ENCODE data around the gene ALG3. TPM values are rescaled to one million over a fixed set of nuclear protein-coding genes. Genes with fewer than 3 reads are reported as not detected.

The ALG3 gene
- total RNA-seq: 59.7 and 78.1 TPM in 2 replicates

DNA sequence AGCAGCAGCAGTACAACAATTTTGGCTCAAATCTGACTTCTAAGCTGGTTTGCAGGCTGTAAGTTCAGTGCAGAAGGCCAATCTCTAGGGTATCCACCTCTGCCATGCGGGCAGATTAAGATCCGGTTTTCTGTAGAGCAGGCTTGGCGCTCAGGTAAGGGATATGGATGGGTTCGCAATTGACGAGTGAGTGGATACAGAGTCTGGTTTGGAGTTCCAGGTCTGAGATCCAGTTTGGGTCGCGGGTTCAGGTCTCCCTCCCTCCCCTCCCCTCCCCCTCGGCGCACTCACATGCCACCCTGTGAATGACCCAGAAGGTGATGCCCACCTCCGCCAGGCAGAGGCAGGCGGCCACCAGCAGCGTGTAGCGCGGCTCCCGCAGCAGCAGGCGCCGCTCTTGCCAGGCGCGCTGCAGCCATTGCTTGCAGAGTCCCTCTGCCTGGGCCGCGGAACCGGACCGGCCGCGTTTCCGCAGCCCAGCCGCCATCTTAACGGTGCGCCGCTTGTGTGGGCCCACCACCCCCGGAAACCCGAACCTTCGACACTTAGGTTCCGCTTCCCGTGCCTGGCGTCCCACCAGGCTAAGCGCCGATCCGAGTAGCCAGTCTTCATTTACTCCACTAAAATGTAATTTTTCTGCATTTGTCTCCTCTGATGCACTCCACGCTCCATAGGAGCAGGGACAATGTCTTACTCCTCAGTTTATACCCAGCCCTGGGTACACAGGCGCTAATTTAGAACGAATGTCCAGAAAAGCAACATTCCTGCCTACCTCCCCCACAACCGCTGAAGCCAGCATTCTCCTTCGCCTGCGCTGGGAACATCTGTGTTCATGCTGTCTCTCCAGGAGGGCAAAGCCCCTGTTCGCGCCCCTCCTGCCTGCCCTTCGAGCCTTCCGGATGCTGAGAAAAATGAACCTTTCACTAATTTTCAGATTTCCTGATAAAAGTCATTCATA lies at the start of gene ALG3:
ALG3 (minus strand) TSS at position 509 of the 958 bp plus-strand sequence; CDS start at position 487, 22 bp downstream.
- TF ChIP-seq, protein P1, sequence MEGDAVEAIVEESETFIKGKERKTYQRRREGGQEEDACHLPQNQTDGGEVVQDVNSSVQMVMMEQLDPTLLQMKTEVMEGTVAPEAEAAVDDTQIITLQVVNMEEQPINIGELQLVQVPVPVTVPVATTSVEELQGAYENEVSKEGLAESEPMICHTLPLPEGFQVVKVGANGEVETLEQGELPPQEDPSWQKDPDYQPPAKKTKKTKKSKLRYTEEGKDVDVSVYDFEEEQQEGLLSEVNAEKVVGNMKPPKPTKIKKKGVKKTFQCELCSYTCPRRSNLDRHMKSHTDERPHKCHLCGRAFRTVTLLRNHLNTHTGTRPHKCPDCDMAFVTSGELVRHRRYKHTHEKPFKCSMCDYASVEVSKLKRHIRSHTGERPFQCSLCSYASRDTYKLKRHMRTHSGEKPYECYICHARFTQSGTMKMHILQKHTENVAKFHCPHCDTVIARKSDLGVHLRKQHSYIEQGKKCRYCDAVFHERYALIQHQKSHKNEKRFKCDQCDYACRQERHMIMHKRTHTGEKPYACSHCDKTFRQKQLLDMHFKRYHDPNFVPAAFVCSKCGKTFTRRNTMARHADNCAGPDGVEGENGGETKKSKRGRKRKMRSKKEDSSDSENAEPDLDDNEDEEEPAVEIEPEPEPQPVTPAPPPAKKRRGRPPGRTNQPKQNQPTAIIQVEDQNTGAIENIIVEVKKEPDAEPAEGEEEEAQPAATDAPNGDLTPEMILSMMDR (conservative IDR thresholded peaks at IDR 0.05; ENCODE audit: low read depth, low read length): no peak
- peak; percentile 35 for DNase-seq (ENCODE audit: low read depth)
- peak within 1 kb of the TSS; percentile 88 for H3K4me3 ChIP-seq (ENCODE audit: low read depth, low read length)

DNA sequence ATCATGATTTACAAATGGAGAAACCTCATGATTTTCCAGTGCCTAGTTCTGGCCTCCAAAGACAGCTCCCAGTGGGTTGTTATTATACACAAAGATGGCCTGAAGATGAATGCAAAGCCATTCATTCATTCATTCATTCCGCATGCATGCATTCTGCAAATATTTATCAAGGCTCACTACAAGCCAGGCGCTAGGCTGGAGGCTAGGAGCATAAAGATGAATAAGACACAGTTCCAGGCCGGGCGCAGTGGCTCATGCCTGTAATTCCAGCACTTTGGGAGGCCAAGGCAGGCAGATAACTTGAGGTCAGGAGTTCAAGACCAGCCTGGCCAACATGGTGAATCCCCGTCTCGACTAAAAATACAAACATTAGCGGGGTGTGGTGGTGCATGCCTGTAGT lies 47.9 kb upstream of the ALG3 start:
- TF ChIP-seq, protein P1 (conservative IDR thresholded peaks at IDR 0.05; ENCODE audit: low read depth, low read length): no peak
- no peak for DNase-seq (ENCODE audit: low read depth)
- no peak overlapping the region for H3K4me3 ChIP-seq (ENCODE audit: low read depth, low read length)

DNA sequence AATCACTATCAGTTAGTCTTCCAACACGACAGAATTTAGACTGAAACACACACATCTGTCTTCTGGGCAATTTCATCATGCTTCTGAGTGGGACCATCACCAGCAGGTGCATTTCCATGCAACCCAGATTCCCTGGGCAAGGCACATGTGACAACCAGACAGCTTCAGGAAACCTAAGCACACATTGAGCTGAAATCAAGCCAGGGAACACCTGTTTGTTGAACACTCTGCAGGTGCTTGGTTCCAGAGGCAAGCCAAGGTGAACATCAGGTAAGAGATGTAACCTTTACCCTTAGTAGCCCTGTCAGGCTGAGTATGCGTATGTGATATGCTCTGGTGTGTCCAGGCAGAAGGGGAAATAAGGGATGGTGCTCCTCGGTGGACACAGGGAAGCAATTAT lies 47.0 kb upstream of the ALG3 start:
- TF ChIP-seq, protein P1 (conservative IDR thresholded peaks at IDR 0.05; ENCODE audit: low read depth, low read length): no peak

DNA sequence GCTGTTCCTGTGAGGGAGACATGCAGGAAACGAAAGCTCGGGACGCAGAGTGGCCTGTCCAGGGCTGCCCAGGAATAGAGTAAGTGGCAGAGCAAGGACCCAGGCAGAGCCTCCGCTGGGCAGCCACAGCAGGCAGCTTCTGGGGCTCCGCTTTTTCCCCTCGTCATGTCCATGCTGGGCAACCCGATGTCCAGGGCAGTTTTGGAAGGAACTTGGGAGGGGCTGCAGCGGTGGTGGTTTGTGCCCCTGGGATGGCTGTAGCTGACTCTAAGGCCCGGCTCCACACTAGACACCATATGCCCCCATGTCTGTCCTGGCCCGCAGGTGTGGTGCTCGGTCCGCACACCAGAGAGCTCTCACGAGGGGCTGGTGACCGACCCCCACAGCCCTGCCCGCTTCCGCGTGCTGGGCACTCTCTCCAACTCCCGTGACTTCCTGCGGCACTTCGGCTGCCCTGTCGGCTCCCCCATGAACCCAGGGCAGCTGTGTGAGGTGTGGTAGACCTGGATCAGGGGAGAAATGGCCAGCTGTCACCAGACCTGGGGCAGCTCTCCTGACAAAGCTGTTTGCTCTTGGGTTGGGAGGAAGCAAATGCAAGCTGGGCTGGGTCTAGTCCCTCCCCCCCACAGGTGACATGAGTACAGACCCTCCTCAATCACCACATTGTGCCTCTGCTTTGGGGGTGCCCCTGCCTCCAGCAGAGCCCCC lies 43.1 kb upstream of the ALG3 start:
- no peak overlapping the region for H3K4me3 ChIP-seq (ENCODE audit: low read depth, low read length)
- DNase-seq (ENCODE audit: low read depth): no peak
- TF ChIP-seq, protein P1 (conservative IDR thresholded peaks at IDR 0.05; ENCODE audit: low read depth, low read length): no peak

More for the DNA sequence above, 47.0 kb upstream of the ALG3 start:
- no peak overlapping the region for H3K4me3 ChIP-seq (ENCODE audit: low read depth, low read length)
- no peak for DNase-seq (ENCODE audit: low read depth)

DNA sequence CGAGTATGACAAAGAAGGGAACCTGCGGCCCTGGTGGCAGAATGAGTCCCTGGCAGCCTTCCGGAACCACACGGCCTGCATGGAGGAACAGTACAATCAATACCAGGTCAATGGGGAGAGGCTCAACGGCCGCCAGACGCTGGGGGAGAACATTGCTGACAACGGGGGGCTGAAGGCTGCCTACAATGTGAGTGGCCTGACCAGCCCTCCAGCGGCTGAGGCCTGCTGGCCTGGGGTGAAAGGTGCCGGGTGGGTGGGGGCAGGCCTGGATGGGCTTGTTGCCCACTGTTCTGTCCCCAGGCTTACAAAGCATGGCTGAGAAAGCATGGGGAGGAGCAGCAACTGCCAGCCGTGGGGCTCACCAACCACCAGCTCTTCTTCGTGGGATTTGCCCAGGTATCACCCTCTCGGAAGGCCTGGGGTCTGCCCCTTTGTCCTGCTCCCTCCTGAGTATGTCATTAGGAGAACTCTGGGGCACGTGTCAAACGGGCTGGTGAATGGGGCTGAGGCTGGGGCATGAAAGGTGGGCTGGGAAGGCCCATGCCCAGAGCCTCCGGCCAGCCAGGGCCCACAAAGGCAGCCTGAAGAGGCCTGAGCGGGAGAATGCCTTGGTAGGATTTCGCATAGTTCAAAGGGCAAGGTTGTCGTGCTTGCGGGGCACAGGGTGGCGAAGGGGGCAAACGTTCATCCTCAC lies 42.4 kb upstream of the ALG3 start:
- no peak for DNase-seq (ENCODE audit: low read depth)
- no peak overlapping the region for H3K4me3 ChIP-seq (ENCODE audit: low read depth, low read length)

DNA sequence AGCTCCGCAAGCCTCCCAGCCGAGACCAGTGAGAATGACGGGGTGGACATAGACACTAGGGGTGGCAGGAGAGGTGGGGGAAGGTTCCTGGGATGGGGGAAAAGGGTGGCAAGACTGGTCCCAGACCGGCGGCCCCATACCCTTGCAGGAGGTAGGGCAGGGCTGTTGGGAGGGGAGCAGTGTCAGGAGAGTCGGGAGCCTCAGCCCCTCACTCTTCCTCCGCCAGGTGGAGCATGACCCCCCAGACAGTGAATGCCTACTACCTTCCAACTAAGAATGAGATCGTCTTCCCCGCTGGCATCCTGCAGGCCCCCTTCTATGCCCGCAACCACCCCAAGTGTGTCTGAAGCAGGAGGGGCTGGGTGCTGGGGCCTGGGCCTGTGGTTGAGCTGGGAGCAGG lies 41.6 kb upstream of the ALG3 start:
- no peak overlapping the region for H3K4me3 ChIP-seq (ENCODE audit: low read depth, low read length)
- TF ChIP-seq, protein P1 (conservative IDR thresholded peaks at IDR 0.05; ENCODE audit: low read depth, low read length): no peak
- DNase-seq (ENCODE audit: low read depth): no peak

More for the DNA sequence above, 42.4 kb upstream of the ALG3 start:
- TF ChIP-seq, protein P1 (conservative IDR thresholded peaks at IDR 0.05; ENCODE audit: low read depth, low read length): no peak

Data from epithelial cell of proximal tubule (primary cell).